DMS 273 treated with DMSO at 0.1 percent for 48 hours (cell line): ENCODE results near the gene A2M.

Experiments
- DNase-seq: peaks from one replicate; lab custom pipeline; 2025; lab: John Stamatoyannopoulos, UW

The A2M gene

GRCh38 chr12:9039397-9039977, 76.2 kb downstream of the A2M start:
- no peak for DNase-seq

DNA sequence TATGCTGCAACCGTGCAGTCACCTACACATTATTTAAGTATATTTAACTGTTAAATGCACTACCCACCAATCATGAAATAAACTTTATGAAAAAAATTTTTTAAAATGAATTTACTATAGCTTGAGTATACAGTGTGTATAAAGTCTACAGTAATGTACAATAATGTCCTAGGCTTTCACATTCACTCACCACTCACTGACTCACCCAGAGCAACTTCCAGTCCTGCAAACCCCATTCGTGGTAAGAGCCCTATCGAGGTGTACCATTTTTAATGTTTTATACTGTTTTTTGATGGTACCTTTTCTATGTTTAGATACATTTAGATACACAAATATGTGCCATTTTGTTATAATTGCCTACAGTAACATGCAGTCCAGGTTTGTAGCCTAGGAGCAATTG, 78.3 kb downstream of the A2M start:
- no peak for DNase-seq

DNA sequence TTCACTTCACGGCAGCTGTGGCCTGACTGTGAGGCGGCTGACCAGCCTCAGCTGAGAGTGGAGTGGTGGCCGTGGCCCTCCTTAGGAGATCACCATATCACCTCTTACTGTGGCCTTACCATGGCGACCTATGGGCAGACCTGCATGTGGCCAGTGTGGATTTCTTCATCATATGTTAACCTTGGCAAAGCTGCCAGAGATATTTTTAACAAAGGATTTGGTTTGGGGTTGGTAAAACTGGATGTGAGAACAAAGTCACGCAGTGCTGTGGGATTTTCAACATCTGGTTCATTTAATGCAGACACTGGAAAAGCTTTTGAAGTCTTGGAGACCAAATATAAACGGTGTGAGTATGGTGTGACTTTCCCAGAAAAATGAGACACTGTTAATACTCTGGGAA, 79.5 kb downstream of the A2M start:
- DNase-seq: no peak

DNA sequence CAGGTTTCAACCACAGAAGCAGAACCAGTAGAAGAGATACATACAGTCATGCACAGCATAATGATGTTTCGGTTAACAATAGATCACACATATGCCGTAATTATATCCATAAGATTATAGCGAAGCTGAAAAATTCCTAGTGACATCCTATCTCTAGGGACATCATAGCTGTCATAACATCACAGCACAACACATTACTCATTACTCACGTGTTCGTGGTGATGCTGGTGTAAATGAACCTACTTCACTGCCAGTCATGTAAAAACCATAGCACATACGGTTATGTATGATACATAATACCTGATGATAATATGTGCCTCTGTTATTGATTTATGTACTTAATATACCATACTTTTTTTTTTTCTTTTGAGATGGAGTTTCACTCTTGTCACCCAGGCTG, 81.6 kb downstream of the A2M start:
- DNase-seq: no peak

DNA sequence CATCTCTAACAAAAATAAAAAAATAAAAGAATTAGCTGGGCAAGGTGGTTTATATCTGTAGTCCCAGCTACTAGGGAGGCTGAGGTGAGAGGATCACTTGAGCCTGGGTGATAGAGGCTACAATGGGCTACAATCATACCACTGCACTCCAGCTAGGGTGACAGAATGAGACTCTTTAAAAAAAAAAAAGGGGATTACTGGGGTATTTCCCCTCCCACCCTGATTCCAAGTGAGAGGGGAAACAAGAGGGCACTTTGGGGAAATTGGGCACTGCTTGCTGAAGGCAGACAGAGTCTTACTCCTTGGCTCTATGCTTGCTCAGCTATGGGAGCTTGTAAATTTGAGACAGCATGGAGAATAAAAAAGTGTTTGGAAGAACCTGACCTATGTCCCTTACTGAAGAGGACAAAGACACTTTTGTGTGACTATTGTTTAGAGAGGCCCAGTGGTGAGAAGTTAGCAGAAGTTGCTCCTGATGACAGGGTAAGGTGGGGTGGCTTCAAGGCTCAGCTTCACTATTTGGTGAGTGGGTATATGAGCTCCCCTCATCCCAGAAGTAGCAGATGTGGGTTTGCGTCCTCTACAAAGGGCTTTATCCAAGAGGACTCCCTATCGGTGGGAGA, 82.3 kb downstream of the A2M start:
- no peak for DNase-seq

GRCh38 chr12:9032202-9032964, 83.3 kb downstream of the A2M start:
- no peak for DNase-seq

DNA sequence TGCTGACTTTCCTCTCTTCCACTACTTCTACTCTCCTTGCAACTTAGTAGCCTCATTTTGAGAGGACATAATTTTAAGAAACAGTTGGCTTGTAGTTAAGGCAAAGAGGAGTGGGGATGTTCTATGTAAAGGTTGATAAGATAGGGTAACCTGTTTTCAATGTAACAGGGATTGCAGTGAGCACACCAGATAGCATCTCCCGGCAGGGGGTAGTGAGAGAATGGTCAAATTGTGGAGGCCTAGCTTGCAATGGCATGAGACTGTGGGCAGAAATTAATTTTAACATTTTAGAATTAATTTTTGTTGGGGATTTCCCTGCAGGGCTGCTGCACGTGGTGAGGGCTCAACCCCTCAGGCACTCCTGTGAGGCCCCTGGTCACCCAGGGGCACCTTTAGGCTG, 84.9 kb downstream of the A2M start:
- no peak for DNase-seq

- DNase-seq: no peak
Measured at GRCh38 chr12:9027161-9028059, 88.3 kb downstream of the A2M start.

- DNase-seq: no peak
Measured at GRCh38 chr12:9024512-9024911, 91.2 kb downstream of the A2M start.

DNA sequence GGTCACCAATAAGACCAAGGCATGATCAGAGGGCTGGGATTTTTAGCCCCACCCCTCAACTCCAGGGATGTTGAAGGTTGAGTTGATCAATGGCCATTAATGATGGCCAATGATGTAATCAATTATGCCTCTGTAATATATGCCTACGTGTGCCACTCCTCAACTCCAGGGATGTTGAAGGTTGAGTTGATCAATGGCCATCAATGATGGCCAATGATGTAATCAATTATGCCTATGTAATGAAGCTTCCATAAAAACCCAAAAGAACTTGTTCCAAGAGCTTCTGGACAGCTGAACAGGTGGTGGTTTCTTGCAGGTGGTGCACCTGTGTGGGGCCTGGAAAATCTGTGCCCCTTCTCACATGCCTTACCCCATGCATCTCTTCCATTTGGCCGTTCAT, 93.1 kb downstream of the A2M start:
- DNase-seq: no peak
